Loucy (cell line): ENCODE data around the gene FOXQ1.

ENCODE experiments used
- CTCF ChIP-seq: fragments of 200-600 bp; sonication (generic); conservative IDR thresholded peaks from 2 replicates; pipeline ENCODE4 v1.5.1; 2014; ENCODE audit warnings: mild to moderate bottlenecking, antibody characterized with exemption, low read length
- EZH2phosphoT487 ChIP-seq: fragments of 200-600 bp; IDR thresholded peaks from 2 replicates; pipeline ENCODE4 v1.6.1; 2018; ENCODE audit warnings: antibody characterized with exemption, mild to moderate bottlenecking, moderate library complexity, borderline replicate concordance

GRCh38 chr6:1316489-1316971 is 4.6 kb downstream of the FOXQ1 start:
- TF ChIP-seq CTCF (no peak), EZH2phosphoT487 (no peak)
